GM20000 (cell line): ENCODE data around the gene B9D1.

ENCODE experiments used
- DNase-seq: peaks from one replicate; pipeline ENCODE4 v3.0.0; 2012; ENCODE audit warnings: low spot score
- TF ChIP-seq, protein P1 (sequence below): IDR thresholded peaks from 2 replicates; pipeline ENCODE4 v1.5.1; 2012; ENCODE audit warnings: mild to moderate bottlenecking, control low read depth; ENCODE audit errors: extremely low read depth, missing control alignments

Gene B9D1

DNA sequence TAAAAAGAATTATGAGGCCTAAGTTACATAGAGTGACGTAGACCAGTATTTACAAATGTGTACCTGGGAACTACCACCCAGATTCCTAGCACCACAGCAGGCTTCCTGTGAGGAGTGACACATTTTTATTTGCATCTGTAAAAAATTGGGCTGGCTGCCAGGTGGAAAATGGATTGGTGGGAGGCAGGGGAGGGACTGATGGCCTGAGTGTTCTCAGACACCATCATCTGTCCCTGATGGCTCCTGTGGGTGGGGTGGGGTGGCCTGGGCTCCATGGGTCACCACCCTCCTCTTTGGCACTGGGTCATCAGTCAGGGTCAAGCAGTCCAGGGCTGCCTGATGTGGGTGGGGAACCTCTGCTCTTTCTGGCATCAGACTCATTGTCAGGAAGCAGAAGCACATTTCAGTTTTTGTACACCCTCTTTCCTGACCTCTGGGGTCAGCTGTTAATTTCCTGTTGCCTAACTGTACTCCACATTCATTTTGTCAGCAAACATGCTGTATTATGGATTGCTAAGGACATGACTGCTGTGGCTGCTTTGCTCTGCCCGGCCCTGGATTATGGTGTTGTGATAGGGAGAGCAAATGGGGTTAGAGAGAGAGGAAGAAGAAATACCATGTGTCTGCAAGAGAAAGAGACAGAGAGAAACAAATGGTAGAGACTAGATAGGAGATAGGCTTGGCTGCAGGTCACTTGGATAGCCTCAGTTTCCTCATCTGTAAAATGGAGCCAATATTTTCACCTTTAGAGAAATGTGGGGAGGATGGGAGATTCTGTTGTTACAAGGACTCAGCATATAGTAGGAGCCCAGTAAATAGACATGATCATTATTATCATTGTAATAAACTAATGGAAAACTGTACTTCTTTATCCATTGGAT, 36.0 kb upstream of the B9D1 start:
- DNase-seq: no peak
- TF ChIP-seq, protein P1, sequence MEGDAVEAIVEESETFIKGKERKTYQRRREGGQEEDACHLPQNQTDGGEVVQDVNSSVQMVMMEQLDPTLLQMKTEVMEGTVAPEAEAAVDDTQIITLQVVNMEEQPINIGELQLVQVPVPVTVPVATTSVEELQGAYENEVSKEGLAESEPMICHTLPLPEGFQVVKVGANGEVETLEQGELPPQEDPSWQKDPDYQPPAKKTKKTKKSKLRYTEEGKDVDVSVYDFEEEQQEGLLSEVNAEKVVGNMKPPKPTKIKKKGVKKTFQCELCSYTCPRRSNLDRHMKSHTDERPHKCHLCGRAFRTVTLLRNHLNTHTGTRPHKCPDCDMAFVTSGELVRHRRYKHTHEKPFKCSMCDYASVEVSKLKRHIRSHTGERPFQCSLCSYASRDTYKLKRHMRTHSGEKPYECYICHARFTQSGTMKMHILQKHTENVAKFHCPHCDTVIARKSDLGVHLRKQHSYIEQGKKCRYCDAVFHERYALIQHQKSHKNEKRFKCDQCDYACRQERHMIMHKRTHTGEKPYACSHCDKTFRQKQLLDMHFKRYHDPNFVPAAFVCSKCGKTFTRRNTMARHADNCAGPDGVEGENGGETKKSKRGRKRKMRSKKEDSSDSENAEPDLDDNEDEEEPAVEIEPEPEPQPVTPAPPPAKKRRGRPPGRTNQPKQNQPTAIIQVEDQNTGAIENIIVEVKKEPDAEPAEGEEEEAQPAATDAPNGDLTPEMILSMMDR: no peak

DNA sequence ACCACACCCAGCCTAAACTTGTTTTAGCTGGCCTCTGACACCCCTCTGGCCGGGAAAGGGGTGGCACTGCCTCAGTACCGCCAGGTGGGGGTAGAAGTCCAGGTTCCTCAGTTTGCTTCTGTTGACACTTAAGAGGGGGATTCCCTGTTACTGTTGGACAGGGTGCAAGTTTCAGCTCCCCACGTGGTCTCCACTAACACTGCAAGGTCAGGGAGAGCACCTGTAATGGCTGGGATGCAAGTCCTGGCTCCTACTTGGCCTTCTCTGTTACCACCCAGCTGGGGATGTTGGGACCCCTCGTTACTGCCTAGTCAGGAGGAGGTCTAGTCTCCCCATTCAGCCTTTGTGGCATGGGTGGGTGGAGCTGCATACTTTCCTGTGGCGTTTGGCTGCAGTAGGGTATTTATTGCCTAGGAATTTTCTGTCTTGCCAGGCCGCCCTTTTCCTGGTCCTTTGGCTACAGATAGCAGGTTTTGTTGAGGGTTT, 35.1 kb upstream of the B9D1 start:
- no peak for DNase-seq
- TF ChIP-seq, protein P1: peak; percentile 30

GRCh38 chr17:19392303-19392702, 29.8 kb upstream of the B9D1 start:
- TF ChIP-seq, protein P1: no peak
- no peak for DNase-seq

GRCh38 chr17:19391432-19391831, 28.9 kb upstream of the B9D1 start:
- DNase-seq: no peak
- TF ChIP-seq, protein P1: no peak

GRCh38 chr17:19390951-19391350, 28.4 kb upstream of the B9D1 start:
- DNase-seq: no peak
- TF ChIP-seq, protein P1: no peak

DNA sequence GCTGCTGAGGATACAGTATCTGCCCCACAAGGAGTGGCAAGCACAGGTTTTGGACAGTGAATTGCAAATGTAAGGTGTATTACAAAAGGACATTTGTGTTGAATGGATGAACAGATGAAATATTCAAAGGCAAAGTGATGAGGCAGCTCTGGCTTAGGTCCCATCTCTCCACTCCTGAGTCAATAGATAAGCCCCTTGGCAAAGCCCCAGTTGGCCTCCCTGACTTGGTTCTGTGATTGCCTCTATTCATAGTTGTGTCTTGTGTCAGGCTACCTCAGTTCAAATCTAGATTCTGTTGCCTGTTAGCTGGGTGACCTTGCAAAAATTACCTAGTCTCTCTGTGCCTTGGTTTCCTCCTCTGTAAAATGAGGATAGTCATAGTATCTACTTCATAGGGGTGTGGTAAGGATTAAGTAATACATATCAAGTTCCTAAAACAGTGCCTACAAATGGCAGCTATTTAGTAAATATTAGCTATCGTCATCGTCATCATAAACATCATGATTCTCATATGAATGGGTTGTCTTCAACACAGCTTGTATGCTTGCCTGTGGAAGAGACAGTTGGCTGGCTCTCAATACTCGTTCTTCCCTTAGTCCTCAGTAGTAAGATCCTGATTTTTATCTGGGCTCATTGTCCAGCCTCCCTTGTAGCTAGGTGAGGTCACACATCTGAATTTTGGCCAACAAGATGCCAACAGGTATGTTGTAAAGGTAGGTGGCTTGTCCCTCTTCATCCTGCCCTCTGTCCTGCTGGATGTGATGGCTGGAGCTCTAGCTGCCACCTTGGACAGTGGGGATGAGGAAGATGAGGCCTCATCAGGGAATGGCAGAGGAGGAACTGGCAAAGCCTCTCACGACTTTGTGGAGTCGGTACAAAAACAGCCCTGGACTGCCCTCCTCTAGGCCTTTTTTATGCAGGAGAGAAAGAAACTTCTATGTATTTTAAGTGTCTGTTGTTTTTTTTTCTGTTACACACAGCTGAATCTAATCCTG, 26.6 kb upstream of the B9D1 start:
- DNase-seq: no peak
- TF ChIP-seq, protein P1: no peak
